AG04450 (cell line): ENCODE data around the gene BICD2. TPM values are rescaled to one million over a fixed set of nuclear protein-coding genes. Genes with fewer than 3 reads are reported as not detected.

ENCODE experiments used
- CTCF ChIA-PET: fragments of 300-600, 350-600 bp; formaldehyde crosslinking; extraction: SDS; loops from one replicate; lab custom pipeline; 2022; ENCODE audit warnings: antibody characterized with exemption, inconsistent platforms; lab: Charles Lee
- POLR2A ChIA-PET: fragments of 350-600 bp; formaldehyde crosslinking; extraction: SDS; loops from one replicate; lab custom pipeline; 2021; ENCODE audit warnings: antibody characterized with exemption, inconsistent platforms; lab: Yijun Ruan, JAX
- DNase-seq: peaks from one replicate; pipeline ENCODE4 v3.0.0-alpha.2; 2011; ENCODE audit warnings: low read depth, low spot score
- H3K27ac ChIP-seq: one replicate; pipeline ENCODE4 v1.5.1; 2012; ENCODE audit warnings: low read depth, low read length, control low read depth
- H3K27me3 ChIP-seq: one replicate; pipeline ENCODE4 v1.6.0; 2012; ENCODE audit warnings: low read length; ENCODE audit not compliant: control insufficient read depth, insufficient read depth
- H3K4me3 ChIP-seq: 2 replicates; pipeline ENCODE4 v1.5.1; 2011; ENCODE audit warnings: mild to moderate bottlenecking, low read depth, low read length, control low read depth
- H3K9me3 ChIP-seq: 2 replicates; pipeline ENCODE4 v1.5.1; 2012; ENCODE audit warnings: low read length; ENCODE audit not compliant: control insufficient read depth, insufficient read depth
- CTCF ChIP-seq: IDR thresholded peaks from 2 replicates; pipeline ENCODE4 v1.5.1; 2011; ENCODE audit warnings: low read depth, low read length, control low read depth, inconsistent platforms
- polyA plus RNA-seq: library from polyadenylated mRNA; depleted of rRNA; stranded (reverse); fragments of >200 nt; gene quantifications from 2 replicates; pipeline ENCODE4 v1.2.3, GENCODE V29; 2011

BICD2 gene
- polyA plus RNA-seq, 1 experiment, result 11.2 TPM

- no peak for TF ChIP-seq CTCF
- Histone ChIP-seq H3K27ac (no peak overlapping the region), H3K4me3 (no peak overlapping the region), H3K9me3 (peaks cover 6% of the 10 kb centered on the region; the same call in 1 of the 2 replicates), H3K27me3 (peaks cover 22% of the 10 kb centered on the region)
- no peak for DNase-seq
- ChIA-PET POLR2A (no interaction called here), CTCF (interaction anchor here (1.2 kb wide), 1 partner anchor 9 kb away, joined by 5 read pairs; no protein-coding TSS in a partner anchor)
These were observed 17.3 kb upstream of the BICD2 start for GRCh38 chr9:92781899-92782298.

GRCh38 chr9:92780206-92780605, 15.6 kb upstream of the BICD2 start:
- ChIA-PET CTCF (interaction anchor here (1.7 kb wide), 1 partner anchor 11 kb away, joined by 5 read pairs; no protein-coding TSS in a partner anchor), POLR2A (no interaction called here)
- no peak for TF ChIP-seq CTCF
- DNase-seq, result no peak
- Histone ChIP-seq H3K9me3 (peaks cover 6% of the 10 kb centered on the region; the same call in 1 of the 2 replicates), H3K4me3 (no peak overlapping the region), H3K27ac (no peak overlapping the region), H3K27me3 (peaks cover 18% of the 10 kb centered on the region)

- POLR2A ChIA-PET, result no interaction called here
These were observed 10.8 kb upstream of the BICD2 start for GRCh38 chr9:92775466-92775865.

GRCh38 chr9:92774274-92774673, 9.6 kb upstream of the BICD2 start:
- TF ChIP-seq CTCF, result no peak
- CTCF ChIA-PET, result interaction anchor here (1.2 to 1.7 kb wide), 3 partner anchors 9 to 57 kb away, joined by 5 to 7 read pairs (median 5); no protein-coding TSS in a partner anchor
- peak overlapping the region; percentile 1 for H3K27ac ChIP-seq
- H3K9me3 ChIP-seq, result peaks cover 3% of the 10 kb centered on the region; the same call in 1 of the 2 replicates
- H3K27me3 ChIP-seq, result no peaks in the 10 kb centered on the region
- DNase-seq, result peak; percentile 90
- H3K4me3 ChIP-seq, result no peak overlapping the region
- POLR2A ChIA-PET, result no interaction called here

More at GRCh38 chr9:92775466-92775865, 10.8 kb upstream of the BICD2 start:
- CTCF ChIA-PET, result interaction anchor here (0.6 to 1.7 kb wide), 2 partner anchors 10 to 59 kb away, joined by 3 to 7 read pairs; no protein-coding TSS in a partner anchor
- no peak for DNase-seq
- Histone ChIP-seq H3K27me3 (peaks cover 9% of the 10 kb centered on the region), H3K9me3 (peaks cover 3% of the 10 kb centered on the region; the same call in 1 of the 2 replicates), H3K4me3 (no peak overlapping the region), H3K27ac (no peak overlapping the region)
- no peak for TF ChIP-seq CTCF

- no peak for TF ChIP-seq CTCF
- CTCF ChIA-PET, result interaction anchor here (1.2 to 1.7 kb wide), 3 partner anchors 9 to 57 kb away, joined by 5 to 7 read pairs (median 5); no protein-coding TSS in a partner anchor
- Histone ChIP-seq H3K4me3 (no peak overlapping the region), H3K27ac (no peak overlapping the region), H3K27me3 (no peaks in the 10 kb centered on the region), H3K9me3 (peaks cover 2% of the 10 kb centered on the region; the same call in 1 of the 2 replicates)
- no peak for DNase-seq
- POLR2A ChIA-PET, result no interaction called here
These were observed 9.2 kb upstream of the BICD2 start for GRCh38 chr9:92773810-92774209.
